ENCODE measurements around the gene ANKRD1. TPM values are rescaled to one million over a fixed set of nuclear protein-coding genes. Genes with fewer than 3 reads are reported as not detected.

Gene ANKRD1
- total RNA-seq, 1 experiment from 2014 or later: 0.11 TPM

- H2AK5ac ChIP-seq (ENCODE audit: insufficient read length, low read length): no peak overlapping the region
- peaks cover 6% of the 10 kb centered on the region; the same call in 1 of the 2 replicates for H3K27me3 ChIP-seq (ENCODE audit: insufficient read depth, low read length)
- H3K9me3 Mint-ChIP-seq: no peaks in the 10 kb centered on the region; a peak in 1 of 5 replicates
- H2BK5ac ChIP-seq (ENCODE audit: insufficient read length, low read length): no peak overlapping the region
- H3K4me1 Mint-ChIP-seq: peaks cover 4 to 17% of the 10 kb centered on the region in 2 experiments; a peak in 3 of 4 replicates
- no peaks in the 10 kb centered on the region for H4K20me1 ChIP-seq (ENCODE audit: control insufficient read depth, insufficient read depth, insufficient read length)
- no peak overlapping the region for H3K4me3 Mint-ChIP-seq
- no peak overlapping the region for H3K14ac ChIP-seq (ENCODE audit: insufficient read depth, low read length)
- no peak overlapping the region for H4K8ac ChIP-seq (replicated peaks; ENCODE audit: insufficient read length, low read depth, low read length)
- no peaks in the 10 kb centered on the region for H3K79me1 ChIP-seq (ENCODE audit: insufficient read depth, low read depth, low read length, poor library complexity, severe bottlenecking)
- H2BK12ac ChIP-seq (ENCODE audit: insufficient read length, low read depth, low read length): no peak overlapping the region
- H3K27ac Mint-ChIP-seq: no peak overlapping the region
- no peaks in the 10 kb centered on the region for H3K23me2 ChIP-seq (ENCODE audit: insufficient read length, low read depth, low read length, poor library complexity, severe bottlenecking)
- H3K4me2 ChIP-seq (ENCODE audit: insufficient read depth, insufficient read length, low read length): no peak overlapping the region
- H3K56ac ChIP-seq (ENCODE audit: insufficient read length, low read depth, low read length): no peak overlapping the region
- H4K5ac ChIP-seq (ENCODE audit: insufficient read length, low read depth, low read length): no peak overlapping the region
- H3K23ac ChIP-seq (ENCODE audit: insufficient read length, low read depth, low read length): no peak overlapping the region
- H3K4ac ChIP-seq (ENCODE audit: low read depth, low read length): no peak overlapping the region
- H2BK120ac ChIP-seq (ENCODE audit: low read depth, low read length, poor library complexity, severe bottlenecking): no peak overlapping the region
- H3K4me1 ChIP-seq (ENCODE audit: insufficient read depth, low read length): no peaks in the 10 kb centered on the region
- no peak overlapping the region for H2BK15ac ChIP-seq (ENCODE audit: low read depth, low read length)
- no peak overlapping the region for H2AFZ ChIP-seq (ENCODE audit: low read length)
- peaks cover 90% of the 10 kb centered on the region for H3K27me3 Mint-ChIP-seq (ENCODE audit: low read depth)
- TF ChIP-seq CTCF (conservative IDR thresholded peaks at IDR 0.05): 0 out of 3 replicates have a peak, but pooled peaks have one; percentile 19
- H3K36me3 Mint-ChIP-seq (ENCODE audit: insufficient read depth in 1 of 3, low read depth in 3 of 3): no peaks in the 10 kb centered on the region
- H3K79me2 ChIP-seq (ENCODE audit: insufficient read depth, low read length): no peaks in the 10 kb centered on the region
- H3K9ac ChIP-seq (ENCODE audit: extremely low read depth, insufficient read length, low read length): no peak overlapping the region
- DNase-seq: no peak
- no CpG with 5 or more reads among the region's 6 CpGs for WGBS (ENCODE audit: extremely low coverage, insufficient read length, low lambda C conversion rate)
- H3K9me3 ChIP-seq (ENCODE audit: control insufficient read depth, low read depth, low read length): no peaks in the 10 kb centered on the region
- H3K27ac ChIP-seq (ENCODE audit: insufficient read length, low read depth, low read length): no peak overlapping the region
- H4K91ac ChIP-seq (ENCODE audit: insufficient read length, low read depth, low read length): no peak overlapping the region
- peak overlapping the region; percentile 37 for H3K18ac ChIP-seq (ENCODE audit: insufficient read length, low read depth, low read length)
- no peak overlapping the region for H2BK20ac ChIP-seq (ENCODE audit: low read depth, low read length, poor library complexity, severe bottlenecking)
- no peak overlapping the region for H3T11ph ChIP-seq (ENCODE audit: low read length)
These were observed 18.8 kb upstream of the ANKRD1 start for GRCh38 chr10:90939648-90940047.
